HEK293 (cell line): ENCODE measurements around the gene UGT2A3.

ENCODE experiments used
- CTCF ChIA-PET: fragments of 350-600 bp; formaldehyde crosslinking; extraction: SDS; loops from one replicate; lab custom pipeline; 2021; ENCODE audit warnings: antibody characterized with exemption; lab: Yijun Ruan, JAX
- POLR2A ChIA-PET: fragments of 300-600 bp; formaldehyde crosslinking; extraction: SDS; loops from one replicate; lab custom pipeline; 2020; ENCODE audit warnings: antibody characterized with exemption, inconsistent platforms; lab: Yijun Ruan, JAX
- H3K27ac ChIP-seq: fragments of 200-500 bp; sonication (Bioruptor generic); 2 replicates; pipeline ENCODE4 v1.5.1; 2014; ENCODE audit warnings: low read depth, low read length, control low read depth, inconsistent platforms; ENCODE audit errors: extremely low read depth
- H3K36me3 ChIP-seq, 2 experiments: fragments of 200-500 bp in 1 of 2; sonication (Bioruptor generic) in 1 of 2; 1 replicate in 1 of 2; 2 replicates in 1 of 2; pipeline ENCODE4 v1.5.1; 2014 to 2017; ENCODE audit warnings: inconsistent platforms in 2 of 2, low read length in 2 of 2; ENCODE audit not compliant: control insufficient read depth in 2 of 2, insufficient read depth in 1 of 2
- H3K4me1 ChIP-seq: fragments of 200-500 bp; sonication (Bioruptor generic); 2 replicates; pipeline ENCODE4 v1.5.1; 2014; ENCODE audit warnings: mild to moderate bottlenecking, low read length, inconsistent platforms; ENCODE audit not compliant: control insufficient read depth, insufficient read depth
- H3K4me3 ChIP-seq: 2 replicates; pipeline ENCODE4 v1.5.1; 2011; ENCODE audit warnings: low read depth, mild to moderate bottlenecking, control low read depth, low read length, moderate library complexity
- H3K9me3 ChIP-seq: fragments of 200-500 bp; sonication (Bioruptor generic); 2 replicates; pipeline ENCODE4 v1.5.1; 2014; ENCODE audit warnings: low read depth, low read length, inconsistent platforms; ENCODE audit not compliant: control insufficient read depth, insufficient read depth
- ZNF138 ChIP-seq: fragments of 450-650 bp; formaldehyde crosslinking; IDR thresholded peaks from 2 replicates; pipeline ENCODE4 v1.5.1; 2016; ENCODE audit warnings: missing biosample characterization, missing genetic modification characterization, borderline replicate concordance
- ZNF175 ChIP-seq: fragments of 450-650 bp; formaldehyde crosslinking; IDR thresholded peaks from 2 replicates; pipeline ENCODE4 v1.5.1; 2016; ENCODE audit warnings: missing biosample characterization, missing genetic modification characterization
- ZNF239 ChIP-seq: fragments of 450-650 bp; formaldehyde crosslinking; IDR thresholded peaks from 2 replicates; pipeline ENCODE4 v1.5.1; 2016; ENCODE audit warnings: missing biosample characterization, missing genetic modification characterization
- ZNF354C ChIP-seq: fragments of 450-650 bp; formaldehyde crosslinking; IDR thresholded peaks from 2 replicates; pipeline ENCODE4 v1.5.1; 2016; ENCODE audit warnings: missing biosample characterization, missing genetic modification characterization, low read depth, borderline replicate concordance
- ZSCAN16 ChIP-seq: fragments of 450-650 bp; formaldehyde crosslinking; IDR thresholded peaks from 2 replicates; pipeline ENCODE4 v1.5.1; 2016; ENCODE audit warnings: missing biosample characterization, missing genetic modification characterization
- ZSCAN23 ChIP-seq: fragments of 450-650 bp; formaldehyde crosslinking; IDR thresholded peaks from 2 replicates; pipeline ENCODE4 v1.5.1; 2016; ENCODE audit warnings: missing biosample characterization, missing genetic modification characterization
- ZXDB ChIP-seq: fragments of 450-650 bp; formaldehyde crosslinking; IDR thresholded peaks from 2 replicates; pipeline ENCODE4 v1.5.1; 2016; ENCODE audit warnings: missing biosample characterization, missing genetic modification characterization
- TF ChIP-seq, protein P1 (sequence below): fragments of 450-650 bp; formaldehyde crosslinking; IDR thresholded peaks from 2 replicates; pipeline ENCODE4 v1.5.1; 2016; ENCODE audit warnings: missing biosample characterization, missing genetic modification characterization
- TF ChIP-seq, protein P2 (sequence below): fragments of 450-650 bp; formaldehyde crosslinking; IDR thresholded peaks from 2 replicates; pipeline ENCODE4 v1.5.1; 2016; ENCODE audit warnings: missing biosample characterization, missing genetic modification characterization
- TF ChIP-seq, protein P3 (sequence below): fragments of 450-650 bp; formaldehyde crosslinking; IDR thresholded peaks from 2 replicates; pipeline ENCODE4 v1.5.1; 2016; ENCODE audit warnings: missing biosample characterization, missing genetic modification characterization
- TF ChIP-seq, protein P4 (sequence below): fragments of 450-650 bp; formaldehyde crosslinking; IDR thresholded peaks from 2 replicates; pipeline ENCODE4 v1.5.1; 2016; ENCODE audit warnings: missing biosample characterization, missing genetic modification characterization
- TF ChIP-seq, protein P5 (sequence below): fragments of 450-650 bp; formaldehyde crosslinking; IDR thresholded peaks from 2 replicates; pipeline ENCODE4 v1.5.1; 2016; ENCODE audit warnings: missing biosample characterization, missing genetic modification characterization
- TF ChIP-seq, protein P6 (sequence below): fragments of 450-650 bp; formaldehyde crosslinking; IDR thresholded peaks from 2 replicates; pipeline ENCODE4 v1.5.1; 2016; ENCODE audit warnings: missing biosample characterization, missing genetic modification characterization
- TF ChIP-seq, protein P7 (sequence below): fragments of 450-650 bp; formaldehyde crosslinking; IDR thresholded peaks from 2 replicates; pipeline ENCODE4 v1.5.1; 2017; ENCODE audit warnings: missing biosample characterization, missing genetic modification characterization

Gene UGT2A3

DNA sequence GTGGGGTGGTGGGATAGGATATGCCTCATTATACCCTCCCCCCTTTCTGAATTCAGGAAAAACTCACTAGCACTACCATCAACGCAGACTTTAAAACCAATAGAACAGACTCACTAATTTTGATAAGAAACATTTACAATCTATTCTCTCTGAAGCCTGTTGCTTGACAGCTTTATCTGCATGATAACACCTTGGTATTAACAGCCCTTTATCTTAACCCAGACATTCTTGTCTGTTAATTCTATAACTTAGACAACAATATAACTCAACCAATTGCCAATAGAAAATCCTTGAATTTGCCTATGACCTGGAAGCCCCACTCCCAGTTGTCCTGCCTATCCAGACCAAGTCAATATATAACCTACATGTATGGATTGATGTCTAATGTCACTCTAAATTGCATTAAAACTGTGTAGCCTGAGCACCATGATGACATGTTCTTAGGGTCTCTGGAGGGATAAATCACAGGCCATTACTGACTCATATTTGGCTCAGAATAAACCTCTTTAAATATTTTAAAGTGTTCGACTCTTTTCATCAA is 1.5 kb upstream of the UGT2A3 start:
- Histone ChIP-seq H3K27ac (no peak overlapping the region), H3K9me3 (no peaks in the 10 kb centered on the region), H3K4me1 (no peaks in the 10 kb centered on the region), H3K36me3 (no peaks in the 10 kb centered on the region), H3K4me3 (no peak overlapping the region)
- ChIA-PET POLR2A (no interaction called here), CTCF (no interaction called here)
- TF ChIP-seq ZXDB (tag by site-specific recombination), result no peak

DNA sequence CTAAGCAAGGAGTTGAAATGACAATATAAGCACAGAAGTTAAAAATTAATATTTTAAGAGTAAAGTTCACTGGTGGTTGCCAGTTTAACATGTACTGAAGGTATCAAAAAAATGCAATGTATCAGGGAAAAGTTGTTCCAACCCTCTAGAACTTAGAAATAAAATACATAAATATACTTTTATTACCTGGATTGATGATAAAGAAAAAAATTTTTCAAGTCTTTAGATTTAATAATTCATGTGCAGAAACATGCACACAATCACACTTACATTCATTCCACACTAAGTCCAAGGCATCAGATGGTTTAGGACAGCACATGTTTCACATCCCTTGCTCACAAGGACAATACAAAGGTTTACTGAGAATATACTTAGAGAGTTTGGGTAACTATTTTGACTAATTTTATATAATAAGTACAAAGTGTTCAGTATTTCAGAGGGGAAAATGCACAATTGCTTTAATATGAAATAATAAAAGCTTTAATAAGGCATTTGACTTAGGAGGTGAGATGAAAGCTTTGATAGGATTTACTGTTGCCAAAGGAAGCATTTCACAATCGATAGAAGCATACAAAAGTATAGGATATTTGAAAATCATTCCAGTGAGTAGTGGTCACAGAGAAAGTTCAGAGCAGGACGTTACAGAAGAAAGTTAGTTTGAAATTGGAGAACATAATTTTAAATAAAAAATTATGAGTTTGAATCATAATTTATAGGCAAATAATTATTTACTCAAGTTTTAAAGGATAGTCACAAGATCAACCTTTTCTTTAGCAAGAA is 392 bp upstream of the UGT2A3 start:
- Histone ChIP-seq H3K4me3 (no peak overlapping the region), H3K36me3 (no peaks in the 10 kb centered on the region), H3K4me1 (no peaks in the 10 kb centered on the region)
- POLR2A ChIA-PET, result no interaction called here
- TF ChIP-seq, protein P1, sequence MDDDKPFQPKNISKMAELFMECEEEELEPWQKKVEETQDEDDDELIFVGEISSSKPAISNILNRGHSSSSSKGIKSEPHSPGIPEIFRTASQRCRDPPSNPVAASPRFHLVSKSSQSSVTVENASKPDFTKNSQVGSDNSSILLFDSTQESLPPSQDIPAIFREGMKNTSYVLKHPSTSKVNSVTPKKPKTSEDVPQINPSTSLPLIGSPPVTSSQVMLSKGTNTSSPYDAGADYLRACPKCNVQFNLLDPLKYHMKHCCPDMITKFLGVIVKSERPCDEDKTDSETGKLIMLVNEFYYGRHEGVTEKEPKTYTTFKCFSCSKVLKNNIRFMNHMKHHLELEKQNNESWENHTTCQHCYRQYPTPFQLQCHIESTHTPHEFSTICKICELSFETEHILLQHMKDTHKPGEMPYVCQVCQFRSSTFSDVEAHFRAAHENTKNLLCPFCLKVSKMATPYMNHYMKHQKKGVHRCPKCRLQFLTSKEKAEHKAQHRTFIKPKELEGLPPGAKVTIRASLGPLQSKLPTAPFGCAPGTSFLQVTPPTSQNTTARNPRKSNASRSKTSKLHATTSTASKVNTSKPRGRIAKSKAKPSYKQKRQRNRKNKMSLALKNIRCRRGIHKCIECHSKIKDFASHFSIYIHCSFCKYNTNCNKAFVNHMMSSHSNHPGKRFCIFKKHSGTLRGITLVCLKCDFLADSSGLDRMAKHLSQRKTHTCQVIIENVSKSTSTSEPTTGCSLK (tag by site-specific recombination), result no peak
- TF ChIP-seq ZNF138 (tag by site-specific recombination) (no peak), ZNF354C (tag by site-specific recombination) (no peak), ZNF239 (no peak), ZNF175 (tag by site-specific recombination) (no peak), ZSCAN16 (no peak), ZSCAN23 (tag by site-specific recombination) (no peak)
- TF ChIP-seq, protein P2, sequence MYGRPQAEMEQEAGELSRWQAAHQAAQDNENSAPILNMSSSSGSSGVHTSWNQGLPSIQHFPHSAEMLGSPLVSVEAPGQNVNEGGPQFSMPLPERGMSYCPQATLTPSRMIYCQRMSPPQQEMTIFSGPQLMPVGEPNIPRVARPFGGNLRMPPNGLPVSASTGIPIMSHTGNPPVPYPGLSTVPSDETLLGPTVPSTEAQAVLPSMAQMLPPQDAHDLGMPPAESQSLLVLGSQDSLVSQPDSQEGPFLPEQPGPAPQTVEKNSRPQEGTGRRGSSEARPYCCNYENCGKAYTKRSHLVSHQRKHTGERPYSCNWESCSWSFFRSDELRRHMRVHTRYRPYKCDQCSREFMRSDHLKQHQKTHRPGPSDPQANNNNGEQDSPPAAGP, result no peak
- TF ChIP-seq, protein P3, sequence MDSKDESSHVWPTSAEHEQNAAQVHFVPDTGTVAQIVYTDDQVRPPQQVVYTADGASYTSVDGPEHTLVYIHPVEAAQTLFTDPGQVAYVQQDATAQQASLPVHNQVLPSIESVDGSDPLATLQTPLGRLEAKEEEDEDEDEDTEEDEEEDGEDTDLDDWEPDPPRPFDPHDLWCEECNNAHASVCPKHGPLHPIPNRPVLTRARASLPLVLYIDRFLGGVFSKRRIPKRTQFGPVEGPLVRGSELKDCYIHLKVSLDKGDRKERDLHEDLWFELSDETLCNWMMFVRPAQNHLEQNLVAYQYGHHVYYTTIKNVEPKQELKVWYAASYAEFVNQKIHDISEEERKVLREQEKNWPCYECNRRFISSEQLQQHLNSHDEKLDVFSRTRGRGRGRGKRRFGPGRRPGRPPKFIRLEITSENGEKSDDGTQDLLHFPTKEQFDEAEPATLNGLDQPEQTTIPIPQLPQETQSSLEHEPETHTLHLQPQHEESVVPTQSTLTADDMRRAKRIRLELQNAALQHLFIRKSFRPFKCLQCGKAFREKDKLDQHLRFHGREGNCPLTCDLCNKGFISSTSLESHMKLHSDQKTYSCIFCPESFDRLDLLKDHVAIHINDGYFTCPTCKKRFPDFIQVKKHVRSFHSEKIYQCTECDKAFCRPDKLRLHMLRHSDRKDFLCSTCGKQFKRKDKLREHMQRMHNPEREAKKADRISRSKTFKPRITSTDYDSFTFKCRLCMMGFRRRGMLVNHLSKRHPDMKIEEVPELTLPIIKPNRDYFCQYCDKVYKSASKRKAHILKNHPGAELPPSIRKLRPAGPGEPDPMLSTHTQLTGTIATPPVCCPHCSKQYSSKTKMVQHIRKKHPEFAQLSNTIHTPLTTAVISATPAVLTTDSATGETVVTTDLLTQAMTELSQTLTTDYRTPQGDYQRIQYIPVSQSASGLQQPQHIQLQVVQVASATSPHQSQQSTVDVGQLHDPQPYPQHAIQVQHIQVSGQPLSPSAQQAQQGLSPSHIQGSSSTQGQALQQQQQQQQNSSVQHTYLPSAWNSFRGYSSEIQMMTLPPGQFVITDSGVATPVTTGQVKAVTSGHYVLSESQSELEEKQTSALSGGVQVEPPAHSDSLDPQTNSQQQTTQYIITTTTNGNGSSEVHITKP (tag by site-specific recombination), result no peak
- TF ChIP-seq, protein P4, sequence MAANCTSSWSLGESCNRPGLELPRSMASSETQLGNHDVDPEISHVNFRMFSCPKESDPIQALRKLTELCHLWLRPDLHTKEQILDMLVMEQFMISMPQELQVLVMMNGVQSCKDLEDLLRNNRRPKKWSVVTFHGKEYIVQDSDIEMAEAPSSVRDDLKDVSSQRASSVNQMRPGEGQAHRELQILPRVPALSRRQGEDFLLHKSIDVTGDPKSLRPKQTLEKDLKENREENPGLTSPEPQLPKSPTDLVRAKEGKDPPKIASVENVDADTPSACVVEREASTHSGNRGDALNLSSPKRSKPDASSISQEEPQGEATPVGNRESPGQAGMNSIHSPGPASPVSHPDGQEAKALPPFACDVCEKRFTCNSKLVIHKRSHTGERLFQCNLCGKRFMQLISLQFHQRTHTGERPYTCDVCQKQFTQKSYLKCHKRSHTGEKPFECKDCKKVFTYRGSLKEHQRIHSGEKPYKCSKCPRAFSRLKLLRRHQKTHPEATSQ (tag by site-specific recombination), result no peak
- TF ChIP-seq, protein P5, sequence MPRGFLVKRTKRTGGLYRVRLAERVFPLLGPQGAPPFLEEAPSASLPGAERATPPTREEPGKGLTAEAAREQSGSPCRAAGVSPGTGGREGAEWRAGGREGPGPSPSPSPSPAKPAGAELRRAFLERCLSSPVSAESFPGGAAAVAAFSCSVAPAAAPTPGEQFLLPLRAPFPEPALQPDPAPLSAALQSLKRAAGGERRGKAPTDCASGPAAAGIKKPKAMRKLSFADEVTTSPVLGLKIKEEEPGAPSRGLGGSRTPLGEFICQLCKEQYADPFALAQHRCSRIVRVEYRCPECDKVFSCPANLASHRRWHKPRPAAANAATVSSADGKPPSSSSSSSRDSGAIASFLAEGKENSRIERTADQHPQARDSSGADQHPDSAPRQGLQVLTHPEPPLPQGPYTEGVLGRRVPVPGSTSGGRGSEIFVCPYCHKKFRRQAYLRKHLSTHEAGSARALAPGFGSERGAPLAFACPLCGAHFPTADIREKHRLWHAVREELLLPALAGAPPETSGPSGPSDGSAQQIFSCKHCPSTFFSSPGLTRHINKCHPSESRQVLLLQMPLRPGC, result no peak
- TF ChIP-seq, protein P6, sequence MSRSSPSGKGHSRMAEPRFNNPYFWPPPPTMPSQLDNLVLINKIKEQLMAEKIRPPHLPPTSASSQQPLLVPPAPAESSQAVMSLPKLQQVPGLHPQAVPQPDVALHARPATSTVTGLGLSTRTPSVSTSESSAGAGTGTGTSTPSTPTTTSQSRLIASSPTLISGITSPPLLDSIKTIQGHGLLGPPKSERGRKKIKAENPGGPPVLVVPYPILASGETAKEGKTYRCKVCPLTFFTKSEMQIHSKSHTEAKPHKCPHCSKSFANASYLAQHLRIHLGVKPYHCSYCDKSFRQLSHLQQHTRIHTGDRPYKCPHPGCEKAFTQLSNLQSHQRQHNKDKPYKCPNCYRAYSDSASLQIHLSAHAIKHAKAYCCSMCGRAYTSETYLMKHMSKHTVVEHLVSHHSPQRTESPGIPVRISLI (tag by site-specific recombination), result no peak
- TF ChIP-seq, protein P7, sequence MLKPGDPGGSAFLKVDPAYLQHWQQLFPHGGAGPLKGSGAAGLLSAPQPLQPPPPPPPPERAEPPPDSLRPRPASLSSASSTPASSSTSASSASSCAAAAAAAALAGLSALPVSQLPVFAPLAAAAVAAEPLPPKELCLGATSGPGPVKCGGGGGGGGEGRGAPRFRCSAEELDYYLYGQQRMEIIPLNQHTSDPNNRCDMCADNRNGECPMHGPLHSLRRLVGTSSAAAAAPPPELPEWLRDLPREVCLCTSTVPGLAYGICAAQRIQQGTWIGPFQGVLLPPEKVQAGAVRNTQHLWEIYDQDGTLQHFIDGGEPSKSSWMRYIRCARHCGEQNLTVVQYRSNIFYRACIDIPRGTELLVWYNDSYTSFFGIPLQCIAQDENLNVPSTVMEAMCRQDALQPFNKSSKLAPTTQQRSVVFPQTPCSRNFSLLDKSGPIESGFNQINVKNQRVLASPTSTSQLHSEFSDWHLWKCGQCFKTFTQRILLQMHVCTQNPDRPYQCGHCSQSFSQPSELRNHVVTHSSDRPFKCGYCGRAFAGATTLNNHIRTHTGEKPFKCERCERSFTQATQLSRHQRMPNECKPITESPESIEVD (tag by site-specific recombination), result no peak
- TF ChIP-seq, all 188 proteins: peak for 0
- CTCF ChIA-PET, result no interaction called here
- H3K9me3 ChIP-seq, result no peaks in the 10 kb centered on the region
- H3K27ac ChIP-seq, result no peak overlapping the region
